SK-N-SH (cell line): Measurements from ENCODE around the gene MTURN. TPM values are rescaled to one million over a fixed set of nuclear protein-coding genes. Genes with fewer than 3 reads are reported as not detected.

Source experiments
- CTCF ChIA-PET: fragments of 300-600, 350-600 bp; formaldehyde crosslinking; extraction: SDS; loops from one replicate; lab custom pipeline; 2021; lab: Yijun Ruan, JAX
- POLR2A ChIA-PET: fragments of 350-600 bp; sonication (Branson Sonifier 250); formaldehyde crosslinking; extraction: SDS; loops from one replicate; lab custom pipeline; 2020; ENCODE audit warnings: antibody characterized with exemption, inconsistent platforms; lab: Yijun Ruan, JAX
- DNase-seq: peaks from one replicate; pipeline ENCODE4 v3.0.0; 2012
- H2AFZ ChIP-seq: fragments of 200-600 bp; sonication (generic); 2 replicates; pipeline ENCODE4 v1.8.1; 2016; ENCODE audit warnings: antibody characterized with exemption, mild to moderate bottlenecking, low read depth
- H3F3A ChIP-seq: fragments of 200-600 bp; sonication (generic); replicated peaks from 2 replicates; pipeline ENCODE3; 2016; ENCODE audit warnings: antibody characterized with exemption, mild to moderate bottlenecking; ENCODE audit not compliant: insufficient read depth
- H3K27ac ChIP-seq, 2 experiments: fragments of 200-500 bp in 1 of 2; fragments of 200-600 bp in 1 of 2; sonication (Bioruptor generic) in 1 of 2; sonication (generic), shearing (Covaris generic) in 1 of 2; 2 replicates each; pipeline versions ENCODE4 v1.5.1 to v1.6.1; 2014 to 2016; ENCODE audit warnings: low read depth in 2 of 2, inconsistent platforms in 1 of 2, low read length in 1 of 2, mild to moderate bottlenecking in 1 of 2, mixed read lengths in 1 of 2
- H3K27me3 ChIP-seq: fragments of 200-600 bp; sonication (generic), shearing (Covaris generic); 2 replicates; pipeline ENCODE4 v1.6.1; 2016; ENCODE audit warnings: mixed run types; ENCODE audit not compliant: insufficient read depth
- H3K36me3 ChIP-seq, 2 experiments: fragments of 200-500 bp in 1 of 2; fragments of 200-600 bp in 1 of 2; sonication (Bioruptor generic) in 1 of 2; sonication (generic) in 1 of 2; replicated peaks in 1 of 2; 2 replicates each; pipeline versions ENCODE3 to v1.5.1; 2014 to 2016; ENCODE audit warnings: low read length in 1 of 2, mild to moderate bottlenecking in 1 of 2; ENCODE audit not compliant: insufficient read depth in 2 of 2, control insufficient read depth in 1 of 2
- H3K4me1 ChIP-seq, 2 experiments: fragments of 200-500 bp in 1 of 2; fragments of 200-600 bp in 1 of 2; sonication (Bioruptor generic) in 1 of 2; sonication (generic), shearing (Covaris generic) in 1 of 2; 2 replicates each; pipeline versions ENCODE4 v1.5.1 to v1.6.1; 2014 to 2016; ENCODE audit warnings: low read depth in 1 of 2, low read length in 1 of 2, mixed run types in 1 of 2; ENCODE audit not compliant: insufficient read depth in 2 of 2, control insufficient read depth in 1 of 2
- H3K4me2 ChIP-seq: fragments of 200-600 bp; sonication (generic), shearing (Covaris generic); 2 replicates; pipeline ENCODE4 v1.6.1; 2017; ENCODE audit warnings: mixed run types
- H3K4me3 ChIP-seq, 2 experiments: fragments of 200-500 bp in 1 of 2; fragments of 200-600 bp in 1 of 2; sonication (Bioruptor generic) in 1 of 2; sonication (generic), shearing (Covaris generic) in 1 of 2; 2 replicates each; pipeline versions ENCODE4 v1.5.1 to v1.8.1; 2014 to 2016; ENCODE audit warnings: low read depth in 2 of 2, inconsistent platforms in 1 of 2, low read length in 1 of 2, mild to moderate bottlenecking in 1 of 2, mixed read lengths in 1 of 2, moderate library complexity in 1 of 2
- H3K79me2 ChIP-seq: fragments of 200-600 bp; sonication (generic); 2 replicates; pipeline ENCODE4 v1.8.1; 2017; ENCODE audit warnings: mild to moderate bottlenecking; ENCODE audit not compliant: insufficient read depth
- H3K9ac ChIP-seq: fragments of 200-600 bp; sonication (generic); 2 replicates; pipeline ENCODE4 v1.6.1; 2017; ENCODE audit warnings: mixed run types
- H3K9me2 ChIP-seq: fragments of 200-600 bp; sonication (generic); 2 replicates; pipeline ENCODE4 v1.6.1; 2017; ENCODE audit warnings: mixed run types
- H3K9me3 ChIP-seq: fragments of 200-600 bp; sonication (generic); 2 replicates; pipeline ENCODE4 v1.6.1; 2017; ENCODE audit warnings: mixed run types, mild to moderate bottlenecking, moderate library complexity
- H4K20me1 ChIP-seq: fragments of 200-600 bp; sonication (generic); 2 replicates; pipeline ENCODE4 v1.6.1; 2017; ENCODE audit warnings: mild to moderate bottlenecking, mixed run types; ENCODE audit not compliant: insufficient read depth
- CTCF ChIP-seq: fragments of 200-600 bp; sonication (generic); IDR thresholded peaks from 2 replicates; pipeline ENCODE4 v1.6.1; 2017; ENCODE audit warnings: antibody characterized with exemption, mild to moderate bottlenecking, moderate library complexity
- FOXM1 ChIP-seq: IDR thresholded peaks from 2 replicates; pipeline ENCODE4 v1.4.0; 2012; ENCODE audit warnings: low read depth, mild to moderate bottlenecking
- GATA2 ChIP-seq: sonication (generic); formaldehyde crosslinking; IDR thresholded peaks from 2 replicates; pipeline ENCODE4 v1.5.0; 2020; ENCODE audit warnings: mild to moderate bottlenecking, missing genetic modification reagents
- MXI1 ChIP-seq: IDR thresholded peaks from 2 replicates; pipeline ENCODE4 v1.6.1; 2012; ENCODE audit warnings: mild to moderate bottlenecking, low read depth, low read length, improper control_type of control experiment
- NRF1 ChIP-seq: IDR thresholded peaks from 2 replicates; pipeline ENCODE4 v1.6.1; 2012; ENCODE audit warnings: low read depth, mild to moderate bottlenecking, low read length
- PBX3 ChIP-seq: IDR thresholded peaks from 2 replicates; pipeline ENCODE4; 2012
- POLR2AphosphoS5 ChIP-seq: IDR thresholded peaks from 2 replicates; pipeline ENCODE4 v1.6.1; 2012; ENCODE audit warnings: low read depth, low read length
- RAD21 ChIP-seq: IDR thresholded peaks from 2 replicates; pipeline ENCODE4 v1.6.1; 2012; ENCODE audit warnings: mild to moderate bottlenecking, low read length
- SMC3 ChIP-seq: IDR thresholded peaks from 2 replicates; pipeline ENCODE4 v1.6.1; 2012; ENCODE audit warnings: low read depth, low read length, improper control_type of control experiment
- TCF12 ChIP-seq: IDR thresholded peaks from 2 replicates; pipeline ENCODE4 v1.4.0; 2012
- ZBTB33 ChIP-seq: IDR thresholded peaks from 2 replicates; pipeline ENCODE4 v1.4.0; 2012; ENCODE audit warnings: low read depth, borderline replicate concordance
- WGBS: methylation state at CpG from one replicate; pipeline ENCODE4 v1.1.6; 2017; ENCODE audit warnings: low lambda C conversion rate; 5-methylcytosine and 5-hydroxymethylcytosine counted together
- polyA plus RNA-seq, 3 experiments: library from polyadenylated mRNA; depleted of rRNA; stranded (reverse); fragments of >200 nt; gene quantifications; 2 replicates each; pipeline ENCODE4 v1.2.3, GENCODE V29; 2012

Gene MTURN
- polyA plus RNA-seq, 1 of the 3 experiments (the other 2 are of a cell fraction), result 9.0 TPM

- TF ChIP-seq ZBTB33 (no peak), MXI1 (peak; percentile 62; the same call in 1 of the 2 replicates), FOXM1 (no peak), NRF1 (no peak), RAD21 (peak; percentile 84), GATA2 (CRISPR knock-in tag) (0 out of 2 replicates have a peak, but pooled peaks have one; percentile 13), POLR2AphosphoS5 (no peak), CTCF (peak; percentile 40), PBX3 (no peak)
- TF ChIP-seq, all 33 proteins: peak for 15
Measured at GRCh38 chr7:30173058-30173897, 38.5 kb downstream of the MTURN start (continued).

- H3K9me3 ChIP-seq, result no peaks in the 10 kb centered on the region
- H3K4me2 ChIP-seq, result no peak overlapping the region
- 59% methylated on average over 3 of the region's 3 CpGs for WGBS
- H3F3A ChIP-seq, result no peaks in the 10 kb centered on the region
- TF ChIP-seq SMC3, result no peak
- TF ChIP-seq TCF12, result peak; percentile 33; the same call in 1 of the 2 replicates
- no peak for DNase-seq
- CTCF ChIA-PET, result interaction anchor here (0.6 to 2.0 kb wide), 6 partner anchors 10 to 390 kb away, joined by 3 to 5 read pairs (median 3); no protein-coding TSS in a partner anchor
- H3K4me1 ChIP-seq, result peaks cover 22 to 34% of the 10 kb centered on the region in 2 experiments; a peak in 3 of 4 replicates
- no peaks in the 10 kb centered on the region for H3K9me2 ChIP-seq
- POLR2A ChIA-PET, result no interaction called here
- H4K20me1 ChIP-seq, result no peaks in the 10 kb centered on the region
- H3K4me3 ChIP-seq, result no peak overlapping the region
- no peak overlapping the region; a peak in 1 of 4 replicates for H3K27ac ChIP-seq
- no peak overlapping the region for H2AFZ ChIP-seq
- no peaks in the 10 kb centered on the region for H3K79me2 ChIP-seq
- H3K27me3 ChIP-seq, result no peaks in the 10 kb centered on the region
- no peaks in the 10 kb centered on the region for H3K36me3 ChIP-seq
- no peak overlapping the region for H3K9ac ChIP-seq
Measured at GRCh38 chr7:30175180-30175579, 40.4 kb downstream of the MTURN start.
